ENCODE data around the gene FBXO46. TPM values are rescaled to one million over a fixed set of nuclear protein-coding genes. Genes with fewer than 3 reads are reported as not detected.
A peak's percentile ranks its signal among the peaks of the same experiment; 100 is the strongest.
"Not testable (repeated sequence)": the region's sequence is repeated elsewhere in the genome, so short reads cannot be mapped to it uniquely, and the experiment has no call there.

The FBXO46 gene
- total and polyA plus RNA-seq, 2 of the 13 experiments (the other 11 are each of a cell fraction or from before 2014, with no cell fraction given), result 6.2 to 6.4 TPM

DNA sequence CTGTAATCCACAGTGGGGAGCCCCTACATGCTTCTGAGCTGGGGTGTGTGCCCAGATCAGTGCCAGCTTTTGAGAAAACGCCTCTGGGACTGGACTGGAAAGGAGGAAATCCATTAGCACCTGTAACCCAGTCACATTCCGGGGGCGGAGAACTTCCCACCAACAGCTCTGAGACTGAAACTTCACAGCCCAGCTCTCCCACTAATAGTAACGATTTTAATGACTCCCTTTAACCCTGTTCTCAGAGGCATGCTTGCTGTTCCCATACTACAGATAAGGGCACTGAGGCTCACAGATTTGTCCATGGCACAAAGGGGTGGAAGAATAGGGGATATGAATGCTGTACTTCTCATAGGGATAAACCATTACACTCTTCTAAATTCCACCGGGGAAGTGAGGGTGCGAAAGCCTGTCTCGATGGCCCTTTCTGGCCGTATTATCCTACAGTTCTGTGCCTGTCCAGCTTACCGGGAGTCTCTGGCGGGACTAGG lies 851 bp downstream of the FBXO46 start:
- H3K36me3 ChIP-seq (replicated peaks in 1 of 2; ENCODE audit: control insufficient read depth in 1 of 2, insufficient read depth in 2 of 2, low read length in 2 of 2), result no peaks in the 10 kb centered on the region
- WGBS (ENCODE audit: low lambda C conversion rate), result 10% methylated on average over 5 of the region's 10 CpGs
- H3K4me3 ChIP-seq (replicated peaks in 1 of 3; ENCODE audit: insufficient read depth in 1 of 3, low read depth in 2 of 3, low read length in 3 of 3), result peak overlapping the region; percentile 85 to 94 (median 90)
- no peak for DNase-seq (ENCODE audit: low spot score)
- TF ChIP-seq ZMYM3 (CRISPR knock-in tag; IDR thresholded peaks at IDR 0.05) (peak; percentile 79), ZNF816 (CRISPR knock-in tag; IDR thresholded peaks at IDR 0.05; ENCODE audit: borderline replicate concordance) (0 out of 2 replicates have a peak, but pooled peaks have one; percentile 27), ZNF629 (CRISPR knock-in tag; conservative IDR thresholded peaks at IDR 0.05) (peak; percentile 96), SIN3A (IDR thresholded peaks at IDR 0.05; ENCODE audit: borderline replicate concordance, low read depth, low read length) (0 out of 2 replicates have a peak, but pooled peaks have one; percentile 36), ZSCAN31 (CRISPR knock-in tag; IDR thresholded peaks at IDR 0.05; ENCODE audit: low read depth) (no peak), MTF2 (CRISPR knock-in tag; IDR thresholded peaks at IDR 0.05; ENCODE audit: borderline replicate concordance) (no peak)
- H4K20me1 ChIP-seq (ENCODE audit: insufficient read depth, low read length), result no peaks in the 10 kb centered on the region
- peaks cover 39% of the 10 kb centered on the region for H3K4me1 ChIP-seq (ENCODE audit: insufficient read depth, low read length)
- ChIA-PET CTCF (ENCODE audit: low intra/inter-chr PET ratio, low total read pairs) (no interaction called here), POLR2A (interaction anchor here (1.7 to 2.9 kb wide), 5 partner anchors 9 to 40 kb away, joined by 12 to 33 read pairs (median 25); partner anchors contain the start of genes QPCTL, SIX5 and SNRPD2)
- intact Hi-C loops (cut with micrococcal nuclease; ENCODE audit: unreplicated experiment) (loop anchor here (5.0 kb wide), 1 partner anchor 37 kb away; the partner anchor contains the start of gene SIX5), in situ Hi-C loops (cut with HindIII; ENCODE audit: extremely low pct_ligation_motif_present, low pct_unique_long_range_greater_than_20kb) (no loop called here)
- FAIRE-seq, result no peak
- no peak overlapping the region for H2AFZ ChIP-seq (ENCODE audit: low read length)
- peaks cover 0 to 4% of the 10 kb centered on the region in 2 experiments; a peak in 1 of 5 replicates for H3K27me3 ChIP-seq (ENCODE audit: control insufficient read depth in 1 of 2, insufficient read depth in 2 of 2, low read length in 2 of 2)
- BruUV-seq (replicated peaks), result TSS peak; percentile 73
- peak overlapping the region; percentile 50 for H3K27ac ChIP-seq (ENCODE audit: extremely low read length, insufficient read depth, low read length)
- ATAC-seq, result no peak; the same call in 2 of the 3 replicates
- H3K9me3 ChIP-seq (ENCODE audit: low read length), result no peaks in the 10 kb centered on the region
- peaks cover 32% of the 10 kb centered on the region for H3K79me2 ChIP-seq (ENCODE audit: insufficient read depth, low read length)
- peak overlapping the region; percentile 90 for H3K4me2 ChIP-seq (ENCODE audit: low read depth, low read length)
- peak overlapping the region; percentile 90 for H3K9ac ChIP-seq (ENCODE audit: insufficient read depth, low read depth, low read length)

DNA sequence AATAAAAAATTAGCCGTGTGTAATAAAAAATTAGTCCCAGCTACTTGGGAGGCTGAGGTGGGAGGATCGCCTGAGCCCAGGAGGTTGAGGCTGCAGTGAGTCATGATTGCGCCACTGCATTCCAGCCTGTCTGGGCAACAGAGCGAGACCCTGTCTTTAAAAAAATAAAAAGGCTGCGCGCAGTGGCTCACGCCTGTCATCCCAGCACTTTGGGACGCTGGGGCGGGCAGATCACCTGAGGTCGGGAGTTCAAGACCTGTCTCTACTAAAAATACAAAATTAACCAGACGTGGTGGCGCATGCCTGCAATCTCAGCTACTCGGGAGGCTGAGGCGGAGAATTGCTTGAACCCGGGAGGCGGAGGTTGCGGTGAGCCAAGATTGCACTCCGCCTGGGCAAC lies 2.0 kb downstream of the FBXO46 start:
- 95% methylated on average over 18 of the region's 18 CpGs for WGBS (ENCODE audit: low lambda C conversion rate)
- H3K9ac ChIP-seq (ENCODE audit: insufficient read depth, low read depth, low read length); intact Hi-C loops (cut with micrococcal nuclease; ENCODE audit: unreplicated experiment); H3K27ac ChIP-seq (ENCODE audit: extremely low read length, insufficient read depth, low read length); ATAC-seq; H3K9me3 ChIP-seq (ENCODE audit: low read length); DNase-seq (ENCODE audit: low spot score); H2AFZ ChIP-seq (ENCODE audit: low read length); in situ Hi-C loops (cut with HindIII; ENCODE audit: extremely low pct_ligation_motif_present, low pct_unique_long_range_greater_than_20kb); H3K4me3 ChIP-seq (replicated peaks in 1 of 3; ENCODE audit: insufficient read depth in 1 of 3, low read depth in 2 of 3, low read length in 3 of 3); POLR2A ChIA-PET; H3K27me3 ChIP-seq (ENCODE audit: control insufficient read depth in 1 of 2, insufficient read depth in 2 of 2, low read length in 2 of 2); H3K36me3 ChIP-seq (replicated peaks in 1 of 2; ENCODE audit: control insufficient read depth in 1 of 2, insufficient read depth in 2 of 2, low read length in 2 of 2); H3K4me2 ChIP-seq (ENCODE audit: low read depth, low read length); FAIRE-seq; BruUV-seq (replicated peaks); CTCF ChIA-PET (ENCODE audit: low intra/inter-chr PET ratio, low total read pairs); H4K20me1 ChIP-seq (ENCODE audit: insufficient read depth, low read length): not testable (repeated sequence)
- Histone ChIP-seq H3K79me2 (ENCODE audit: insufficient read depth, low read length) (peaks cover 39% of the 10 kb centered on the region), H3K4me1 (ENCODE audit: insufficient read depth, low read length) (peaks cover 28% of the 10 kb centered on the region)
- peak; percentile 20; the same call in 1 of the 2 replicates for TF ChIP-seq CEBPB (IDR thresholded peaks at IDR 0.05; ENCODE audit: borderline replicate concordance, low read depth, low read length)
- TF ChIP-seq, protein P1, sequence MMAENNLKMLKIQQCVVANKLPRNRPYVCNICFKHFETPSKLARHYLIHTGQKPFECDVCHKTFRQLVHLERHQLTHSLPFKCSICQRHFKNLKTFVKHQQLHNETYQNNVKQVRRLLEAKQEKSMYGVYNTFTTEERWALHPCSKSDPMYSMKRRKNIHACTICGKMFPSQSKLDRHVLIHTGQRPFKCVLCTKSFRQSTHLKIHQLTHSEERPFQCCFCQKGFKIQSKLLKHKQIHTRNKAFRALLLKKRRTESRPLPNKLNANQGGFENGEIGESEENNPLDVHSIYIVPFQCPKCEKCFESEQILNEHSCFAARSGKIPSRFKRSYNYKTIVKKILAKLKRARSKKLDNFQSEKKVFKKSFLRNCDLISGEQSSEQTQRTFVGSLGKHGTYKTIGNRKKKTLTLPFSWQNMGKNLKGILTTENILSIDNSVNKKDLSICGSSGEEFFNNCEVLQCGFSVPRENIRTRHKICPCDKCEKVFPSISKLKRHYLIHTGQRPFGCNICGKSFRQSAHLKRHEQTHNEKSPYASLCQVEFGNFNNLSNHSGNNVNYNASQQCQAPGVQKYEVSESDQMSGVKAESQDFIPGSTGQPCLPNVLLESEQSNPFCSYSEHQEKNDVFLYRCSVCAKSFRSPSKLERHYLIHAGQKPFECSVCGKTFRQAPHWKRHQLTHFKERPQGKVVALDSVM (CRISPR knock-in tag; IDR thresholded peaks at IDR 0.05), result peak; percentile 96
- peak; percentile 50; the same call in 1 of the 2 replicates for TF ChIP-seq ZNF121 (CRISPR knock-in tag; IDR thresholded peaks at IDR 0.05)
- TF ChIP-seq, protein P2, sequence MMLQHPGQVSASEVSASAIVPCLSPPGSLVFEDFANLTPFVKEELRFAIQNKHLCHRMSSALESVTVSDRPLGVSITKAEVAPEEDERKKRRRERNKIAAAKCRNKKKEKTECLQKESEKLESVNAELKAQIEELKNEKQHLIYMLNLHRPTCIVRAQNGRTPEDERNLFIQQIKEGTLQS (CRISPR knock-in tag; IDR thresholded peaks at IDR 0.05), result peak; percentile 42; the same call in 1 of the 2 replicates
- TF ChIP-seq FOSL2 (CRISPR knock-in tag; IDR thresholded peaks at IDR 0.05), result peak; percentile 76
- TF ChIP-seq, protein P3, sequence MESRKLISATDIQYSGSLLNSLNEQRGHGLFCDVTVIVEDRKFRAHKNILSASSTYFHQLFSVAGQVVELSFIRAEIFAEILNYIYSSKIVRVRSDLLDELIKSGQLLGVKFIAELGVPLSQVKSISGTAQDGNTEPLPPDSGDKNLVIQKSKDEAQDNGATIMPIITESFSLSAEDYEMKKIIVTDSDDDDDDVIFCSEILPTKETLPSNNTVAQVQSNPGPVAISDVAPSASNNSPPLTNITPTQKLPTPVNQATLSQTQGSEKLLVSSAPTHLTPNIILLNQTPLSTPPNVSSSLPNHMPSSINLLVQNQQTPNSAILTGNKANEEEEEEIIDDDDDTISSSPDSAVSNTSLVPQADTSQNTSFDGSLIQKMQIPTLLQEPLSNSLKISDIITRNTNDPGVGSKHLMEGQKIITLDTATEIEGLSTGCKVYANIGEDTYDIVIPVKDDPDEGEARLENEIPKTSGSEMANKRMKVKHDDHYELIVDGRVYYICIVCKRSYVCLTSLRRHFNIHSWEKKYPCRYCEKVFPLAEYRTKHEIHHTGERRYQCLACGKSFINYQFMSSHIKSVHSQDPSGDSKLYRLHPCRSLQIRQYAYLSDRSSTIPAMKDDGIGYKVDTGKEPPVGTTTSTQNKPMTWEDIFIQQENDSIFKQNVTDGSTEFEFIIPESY (CRISPR knock-in tag; IDR thresholded peaks at IDR 0.05), result peak; percentile 82
